Lower leg skin (tissue), 4 donors: Measurements from ENCODE around the gene OTX1. TPM values are rescaled to one million over a fixed set of nuclear protein-coding genes. Genes with fewer than 3 reads are reported as not detected.

ENCODE experiments used
- DNase-seq, 2 donors: peaks; one replicate each; pipeline ENCODE4 v3.0.0-alpha.2; 2019; ENCODE audit warnings: low spot score in 2 of 2
- H3K4me3 ChIP-seq: fragments of 200-600 bp; sonication (generic); 2 replicates; pipeline ENCODE4 v1.5.1; 2017; ENCODE audit warnings: mild to moderate bottlenecking, low read depth; ENCODE audit not compliant: poor library complexity, severe bottlenecking
- POLR2A ChIP-seq, 2 donors: fragments of 450-650 bp; IDR thresholded peaks; one replicate each; pipeline ENCODE4 v1.6.1; 2016 to 2017; ENCODE audit warnings: antibody characterized with exemption in 2 of 2, mild to moderate bottlenecking in 1 of 2, moderate library complexity in 1 of 2
- WGBS, 2 donors: methylation state at CpG; one replicate each; pipeline ENCODE4 v1.1.5; 2018; 5-methylcytosine and 5-hydroxymethylcytosine counted together
- intact Hi-C: fragments of 100-400 bp; cut with DNase I; formaldehyde crosslinking; loops from one replicate; pipeline ENCODE4 v1.15.0; 2023; ENCODE audit warnings: low total_unique reads
- total RNA-seq, 4 donors: library from RNA; depleted of rRNA; stranded (reverse); fragments of >200 nt; gene quantifications; one replicate each; pipeline ENCODE4 v1.1.0, GENCODE V29; 2016
- TF ChIP-seq, protein P1 (sequence below), 3 donors: fragments of 450-650 bp; IDR thresholded peaks; one replicate each; pipeline ENCODE4 v1.5.1; 2016; ENCODE audit warnings: antibody characterized with exemption in 3 of 3, mild to moderate bottlenecking in 3 of 3, moderate library complexity in 2 of 3

The OTX1 gene
- total RNA-seq, 4 donors from 2014 or later: 5.3 to 9.2 (median 8.0) TPM

DNA sequence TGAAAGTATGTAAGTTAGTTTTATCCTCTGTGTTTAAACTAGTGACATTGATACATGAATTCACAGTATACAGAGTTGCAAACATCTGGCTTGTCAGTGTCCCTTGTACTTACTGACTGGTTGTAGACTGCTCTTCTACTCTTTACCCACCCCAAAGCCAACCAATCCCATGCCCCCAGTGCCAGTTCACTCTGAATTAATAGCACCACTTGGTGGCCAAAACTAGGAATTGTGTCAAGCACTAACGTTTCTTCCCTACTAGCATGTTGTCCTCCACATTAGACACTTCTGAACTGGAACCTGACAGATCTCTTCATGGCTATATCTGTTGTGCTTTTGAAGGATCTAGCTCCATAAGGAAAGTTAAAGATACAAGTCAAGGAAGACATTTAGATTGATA lies 27.2 kb upstream of the OTX1 start:
- no peak overlapping the region for H3K4me3 ChIP-seq
- no peak for DNase-seq
- intact Hi-C loops: no loop called here
- 0% methylated on average over 1 of the region's 1 CpG for WGBS, 2 donors
- no peak for TF ChIP-seq POLR2A (IDR thresholded peaks at IDR 0.05)
- TF ChIP-seq, protein P1, sequence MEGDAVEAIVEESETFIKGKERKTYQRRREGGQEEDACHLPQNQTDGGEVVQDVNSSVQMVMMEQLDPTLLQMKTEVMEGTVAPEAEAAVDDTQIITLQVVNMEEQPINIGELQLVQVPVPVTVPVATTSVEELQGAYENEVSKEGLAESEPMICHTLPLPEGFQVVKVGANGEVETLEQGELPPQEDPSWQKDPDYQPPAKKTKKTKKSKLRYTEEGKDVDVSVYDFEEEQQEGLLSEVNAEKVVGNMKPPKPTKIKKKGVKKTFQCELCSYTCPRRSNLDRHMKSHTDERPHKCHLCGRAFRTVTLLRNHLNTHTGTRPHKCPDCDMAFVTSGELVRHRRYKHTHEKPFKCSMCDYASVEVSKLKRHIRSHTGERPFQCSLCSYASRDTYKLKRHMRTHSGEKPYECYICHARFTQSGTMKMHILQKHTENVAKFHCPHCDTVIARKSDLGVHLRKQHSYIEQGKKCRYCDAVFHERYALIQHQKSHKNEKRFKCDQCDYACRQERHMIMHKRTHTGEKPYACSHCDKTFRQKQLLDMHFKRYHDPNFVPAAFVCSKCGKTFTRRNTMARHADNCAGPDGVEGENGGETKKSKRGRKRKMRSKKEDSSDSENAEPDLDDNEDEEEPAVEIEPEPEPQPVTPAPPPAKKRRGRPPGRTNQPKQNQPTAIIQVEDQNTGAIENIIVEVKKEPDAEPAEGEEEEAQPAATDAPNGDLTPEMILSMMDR (IDR thresholded peaks at IDR 0.05): no peak

DNA sequence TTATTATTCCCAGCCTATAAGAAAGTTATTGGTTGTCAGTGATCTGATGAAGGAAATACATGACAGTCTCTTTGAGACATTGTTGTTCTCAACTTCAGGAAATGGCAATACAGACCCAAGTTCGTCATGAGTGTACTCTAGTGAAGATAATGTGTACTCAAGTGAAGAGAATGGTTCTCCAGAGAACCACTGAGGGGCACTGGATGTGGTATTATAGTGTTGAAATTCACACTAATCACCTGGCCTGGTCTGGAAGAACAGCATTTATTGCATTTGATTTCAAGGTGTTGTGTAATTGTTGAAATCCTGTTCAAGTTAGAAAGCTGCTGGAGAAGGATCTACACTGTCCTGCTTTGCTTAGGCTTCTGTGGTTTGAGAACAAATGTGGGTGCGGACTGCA lies 23.4 kb upstream of the OTX1 start:
- no peak overlapping the region for H3K4me3 ChIP-seq
- TF ChIP-seq POLR2A (IDR thresholded peaks at IDR 0.05): no peak
- TF ChIP-seq, protein P1 (IDR thresholded peaks at IDR 0.05): no peak
- intact Hi-C loops: no loop called here
- 88 to 90% methylated on average over 2 of the region's 2 CpGs for WGBS, 2 donors
- no peak for DNase-seq

DNA sequence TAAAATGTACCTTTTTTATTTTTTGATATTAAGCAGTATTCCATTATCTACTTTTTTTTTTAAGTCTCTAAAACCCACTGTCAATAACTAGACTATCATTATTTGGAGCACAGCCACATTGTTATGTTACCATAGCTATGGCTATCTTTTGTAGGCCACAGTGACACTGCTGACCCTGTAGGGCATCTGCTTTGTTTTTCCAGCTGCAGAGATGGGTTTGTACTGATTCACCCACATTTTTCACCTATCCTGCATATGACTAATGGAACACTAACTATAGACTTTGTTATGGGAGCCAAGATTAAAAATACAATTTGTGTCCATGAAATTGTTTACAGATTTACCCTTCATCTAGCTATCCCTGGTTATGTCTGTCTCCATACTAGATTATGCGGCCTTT lies 21.6 kb upstream of the OTX1 start:
- TF ChIP-seq, protein P1 (IDR thresholded peaks at IDR 0.05): no peak
- TF ChIP-seq POLR2A (IDR thresholded peaks at IDR 0.05): no peak
- intact Hi-C loops: no loop called here
- DNase-seq: no peak
- 95 to 100% methylated on average over 1 of the region's 1 CpG for WGBS, 2 donors
- no peak overlapping the region for H3K4me3 ChIP-seq

DNA sequence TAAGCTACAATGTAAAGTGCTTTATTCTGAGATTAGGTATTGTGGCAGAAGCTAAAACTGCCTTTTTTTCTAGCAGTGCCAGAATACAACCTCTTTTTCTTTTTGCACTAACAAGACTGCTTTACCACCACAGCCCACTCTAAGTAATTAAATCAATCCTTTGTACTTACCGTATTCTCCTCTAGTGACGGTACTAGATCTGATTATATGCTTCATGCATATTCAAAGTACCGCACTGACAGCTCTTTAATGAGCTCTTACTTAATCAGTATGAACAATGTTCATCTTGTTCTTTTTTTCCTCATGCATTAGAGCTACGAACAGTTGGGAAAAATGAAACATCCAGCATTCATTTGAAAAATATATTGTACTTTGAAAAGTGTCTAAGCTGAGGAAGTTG lies 16.1 kb upstream of the OTX1 start:
- WGBS, 2 donors: 72 to 75% methylated on average over 4 of the region's 4 CpGs
- intact Hi-C loops: no loop called here
- DNase-seq: no peak
- TF ChIP-seq, protein P1 (IDR thresholded peaks at IDR 0.05): no peak
- TF ChIP-seq POLR2A (IDR thresholded peaks at IDR 0.05): no peak
- no peak overlapping the region for H3K4me3 ChIP-seq

DNA sequence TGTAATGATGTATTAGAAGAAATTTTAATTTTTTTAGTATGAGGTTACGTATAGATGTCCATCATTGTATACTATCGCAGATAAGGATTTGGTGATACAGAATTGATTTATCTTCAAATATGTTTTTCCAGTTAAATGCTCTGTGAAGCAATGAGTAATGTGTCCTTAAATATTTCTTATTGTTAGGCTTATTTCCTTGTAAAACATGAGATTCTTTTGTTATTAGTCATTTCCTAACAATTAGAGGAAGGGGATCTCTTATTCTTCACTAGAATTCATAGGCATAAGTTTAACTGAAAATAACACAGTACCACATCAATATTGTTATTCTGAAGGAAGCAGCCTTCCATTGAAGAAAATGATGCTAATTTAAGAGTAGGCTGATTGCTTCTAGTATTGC lies 15.5 kb upstream of the OTX1 start:
- no peak overlapping the region for H3K4me3 ChIP-seq
- 98% methylated on average over 2 of the region's 2 CpGs for WGBS, 2 donors
- TF ChIP-seq, protein P1 (IDR thresholded peaks at IDR 0.05): no peak
- TF ChIP-seq POLR2A (IDR thresholded peaks at IDR 0.05): no peak
- intact Hi-C loops: no loop called here
- DNase-seq: no peak

DNA sequence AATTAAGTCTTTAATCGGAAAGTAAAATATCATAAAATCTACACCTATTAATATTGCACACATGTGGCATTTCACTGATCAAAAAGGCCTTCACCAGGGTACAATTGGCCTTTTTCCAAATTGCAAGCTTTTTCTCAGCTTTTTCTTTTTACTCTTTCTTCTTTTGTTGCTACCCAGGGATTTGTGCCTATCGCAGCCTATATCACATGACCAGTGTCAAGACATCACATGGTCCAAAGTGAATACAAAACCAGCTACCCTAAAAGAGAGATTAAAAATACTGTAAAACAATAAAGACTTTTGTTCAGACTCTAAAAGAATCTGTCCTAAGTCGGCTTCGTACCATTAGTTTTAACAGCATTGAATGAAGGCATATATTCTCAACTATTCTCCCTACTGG lies 15.0 kb upstream of the OTX1 start:
- no peak for TF ChIP-seq POLR2A (IDR thresholded peaks at IDR 0.05)
- TF ChIP-seq, protein P1 (IDR thresholded peaks at IDR 0.05): no peak
- no peak overlapping the region for H3K4me3 ChIP-seq
- WGBS, 2 donors: 91 to 93% methylated on average over 4 of the region's 4 CpGs
- DNase-seq: no peak
- intact Hi-C loops: no loop called here
